Stomach (tissue), 4 donors: Measurements from ENCODE around the gene HSPA1L.

Experiments
- POLR2A ChIP-seq, 4 donors: fragments of 450-650 bp; IDR thresholded peaks; one replicate each; pipeline ENCODE4 v1.6.1; 2016; ENCODE audit warnings: antibody characterized with exemption in 4 of 4, control low read depth in 2 of 4, mild to moderate bottlenecking in 1 of 4, moderate library complexity in 1 of 4
- POLR2AphosphoS5 ChIP-seq, 3 donors: sonication (generic); formaldehyde crosslinking; IDR thresholded peaks; one replicate each; pipeline ENCODE4 v1.6.1; 2016; ENCODE audit warnings: antibody characterized with exemption in 3 of 3
- TF ChIP-seq, protein P1 (sequence below), 7 experiments: fragments of 450-650 bp in 4 of 7; fragments of 200-600 bp in 3 of 7; sonication (generic) in 3 of 7; IDR thresholded peaks; one replicate each; pipeline ENCODE4 v1.5.1; 2016 to 2019; ENCODE audit warnings: antibody characterized with exemption in 7 of 7, control low read depth in 2 of 7, mild to moderate bottlenecking in 1 of 7

DNA sequence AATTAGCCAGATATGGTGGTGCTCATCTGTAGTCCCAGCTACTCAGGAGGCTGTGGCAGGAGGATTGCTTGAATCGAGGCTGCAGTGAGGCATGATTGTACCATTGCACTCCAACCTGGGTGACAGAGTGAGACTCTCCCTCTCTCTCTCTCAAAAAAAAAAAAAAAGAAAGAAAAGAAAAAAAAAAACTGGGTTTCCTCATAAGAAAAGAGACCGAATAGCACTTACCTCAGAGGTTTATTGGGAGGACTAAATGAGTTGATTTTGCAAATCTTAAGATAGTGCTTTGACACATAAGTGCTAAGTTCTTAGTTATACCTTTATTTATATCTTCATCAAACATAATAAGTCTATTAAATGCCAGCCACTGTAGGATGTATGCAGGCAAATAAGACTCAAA lies 44.2 kb downstream of the HSPA1L start:
- TF ChIP-seq, protein P1, sequence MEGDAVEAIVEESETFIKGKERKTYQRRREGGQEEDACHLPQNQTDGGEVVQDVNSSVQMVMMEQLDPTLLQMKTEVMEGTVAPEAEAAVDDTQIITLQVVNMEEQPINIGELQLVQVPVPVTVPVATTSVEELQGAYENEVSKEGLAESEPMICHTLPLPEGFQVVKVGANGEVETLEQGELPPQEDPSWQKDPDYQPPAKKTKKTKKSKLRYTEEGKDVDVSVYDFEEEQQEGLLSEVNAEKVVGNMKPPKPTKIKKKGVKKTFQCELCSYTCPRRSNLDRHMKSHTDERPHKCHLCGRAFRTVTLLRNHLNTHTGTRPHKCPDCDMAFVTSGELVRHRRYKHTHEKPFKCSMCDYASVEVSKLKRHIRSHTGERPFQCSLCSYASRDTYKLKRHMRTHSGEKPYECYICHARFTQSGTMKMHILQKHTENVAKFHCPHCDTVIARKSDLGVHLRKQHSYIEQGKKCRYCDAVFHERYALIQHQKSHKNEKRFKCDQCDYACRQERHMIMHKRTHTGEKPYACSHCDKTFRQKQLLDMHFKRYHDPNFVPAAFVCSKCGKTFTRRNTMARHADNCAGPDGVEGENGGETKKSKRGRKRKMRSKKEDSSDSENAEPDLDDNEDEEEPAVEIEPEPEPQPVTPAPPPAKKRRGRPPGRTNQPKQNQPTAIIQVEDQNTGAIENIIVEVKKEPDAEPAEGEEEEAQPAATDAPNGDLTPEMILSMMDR (IDR thresholded peaks at IDR 0.05) = no peak
- TF ChIP-seq POLR2A (IDR thresholded peaks at IDR 0.05) = no peak
- no peak for TF ChIP-seq POLR2AphosphoS5 (IDR thresholded peaks at IDR 0.05)
